ENCODE measurements around the gene CPNE6. TPM values are rescaled to one million over a fixed set of nuclear protein-coding genes. Genes with fewer than 3 reads are reported as not detected.

CPNE6 gene
- total RNA-seq, 6 donors from 2014 or later: not detected

DNA sequence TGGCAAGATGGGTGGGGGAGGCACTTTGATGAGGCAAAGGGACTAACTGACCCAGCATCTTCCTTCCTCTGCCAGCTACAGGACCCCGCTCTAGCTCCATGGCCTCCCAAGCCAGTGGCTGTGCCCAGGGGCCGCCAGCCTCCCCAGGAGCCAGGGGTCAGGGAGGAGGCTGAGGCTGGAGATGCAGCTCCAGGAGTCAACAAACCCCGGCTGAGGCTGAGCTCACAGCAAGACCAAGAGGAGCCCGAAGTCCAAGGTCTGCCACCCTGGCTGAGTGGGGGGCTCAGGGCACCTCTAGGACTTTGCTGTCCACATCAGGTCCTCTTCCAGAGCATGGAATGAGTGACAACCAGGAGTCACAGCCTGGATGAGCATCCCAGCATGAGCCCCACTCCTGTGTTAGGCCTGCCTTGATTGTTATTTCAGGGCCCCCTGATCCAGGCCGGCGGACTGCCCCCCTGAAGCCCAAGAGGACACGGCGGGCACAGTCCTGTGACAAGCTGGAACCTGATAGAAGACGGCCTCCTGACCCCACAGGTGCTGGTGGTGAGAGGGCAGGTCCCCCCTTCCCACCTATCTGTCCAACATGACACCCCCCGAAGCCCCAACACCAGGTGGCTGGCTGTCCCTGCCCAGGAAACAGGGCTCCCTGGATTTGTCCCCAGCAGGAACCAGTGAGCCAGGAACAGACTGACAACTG is 2.5 kb upstream of the CPNE6 start:
- no peak for TF ChIP-seq POLR2AphosphoS5 (IDR thresholded peaks at IDR 0.05)
- no peak for TF ChIP-seq EP300 (IDR thresholded peaks at IDR 0.05)
- no peak overlapping the region for H3K27ac ChIP-seq
- H3K4me1 ChIP-seq: peaks cover 0 to 4% (median 2%) of the 10 kb centered on the region in 4 donors
- H3K36me3 ChIP-seq: no peaks in the 10 kb centered on the region
- H3K27me3 ChIP-seq: no peaks in the 10 kb centered on the region
- DNase-seq: no peak
- no peaks in the 10 kb centered on the region for H3K9me3 ChIP-seq
- no peak for ATAC-seq (ENCODE audit: low FRiP score in 2 of 2)
- 80 to 88% methylated on average over 1 to 6 of the region's 10 CpGs for WGBS, 2 donors
- H3K4me3 ChIP-seq: no peak overlapping the region

DNA sequence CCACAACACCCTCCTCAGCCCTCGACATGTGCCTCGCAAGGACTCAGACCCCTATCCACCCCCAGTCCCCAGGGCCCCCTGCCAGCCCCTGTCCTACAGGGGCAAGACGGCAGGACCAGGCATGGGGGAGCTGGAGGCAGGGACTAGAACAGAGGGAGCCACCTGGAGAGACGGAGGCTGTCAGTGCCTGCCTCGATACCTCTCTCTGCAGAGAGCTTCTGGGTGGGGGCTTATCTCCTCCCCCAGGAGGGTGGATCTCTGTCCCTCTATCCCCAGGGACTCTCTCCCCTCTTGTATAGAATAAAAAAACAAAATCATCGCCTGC is 2.0 kb upstream of the CPNE6 start:
- 92 to 99% methylated on average over 3 to 6 of the region's 6 CpGs for WGBS, 2 donors
- ATAC-seq (ENCODE audit: low FRiP score in 2 of 2) (no peak), DNase-seq (no peak)

DNA sequence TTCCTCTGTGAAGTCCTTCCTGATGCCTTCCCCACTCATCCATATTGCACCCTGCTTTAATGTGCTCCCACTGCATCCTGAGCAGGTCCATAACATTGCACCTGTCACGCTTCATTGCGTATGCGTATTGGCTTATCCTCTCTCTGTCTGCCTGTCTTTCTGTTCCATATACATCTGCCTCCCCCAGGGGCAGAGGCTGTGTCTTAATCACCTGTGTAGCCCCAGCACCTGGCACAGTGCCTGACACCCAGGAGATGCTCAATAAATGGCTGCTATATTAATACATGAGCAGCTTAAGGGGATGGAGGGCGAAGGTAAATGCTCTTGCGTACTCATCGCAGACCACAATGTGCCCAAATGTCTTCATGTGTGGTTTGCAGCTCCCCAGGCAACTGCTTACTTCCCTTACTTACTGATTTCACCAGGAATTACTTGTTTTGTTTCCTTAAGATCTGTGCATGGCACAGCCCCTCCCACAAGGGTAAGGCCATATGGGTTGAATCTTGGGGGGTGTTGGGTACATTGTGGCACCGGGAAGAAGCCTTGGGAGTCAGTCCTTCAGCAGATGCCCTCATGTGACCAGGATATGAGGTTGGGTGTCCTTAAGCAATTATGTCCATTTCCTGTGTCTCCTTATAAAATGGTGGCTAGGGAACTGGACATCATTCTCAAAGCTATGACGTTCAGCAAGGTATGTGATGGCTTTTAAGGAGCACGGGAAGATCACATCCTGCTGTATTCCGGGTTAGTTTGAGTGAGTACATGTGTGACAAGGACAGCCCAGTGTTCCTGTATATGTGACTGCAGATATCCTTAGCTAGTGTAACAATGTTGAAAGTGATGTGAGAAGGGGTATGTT is 848 bp upstream of the CPNE6 start:
- H3K9me3 ChIP-seq: no peaks in the 10 kb centered on the region
- ATAC-seq (ENCODE audit: low FRiP score in 2 of 2) (no peak), DNase-seq (no peak)
- no peaks in the 10 kb centered on the region for H3K36me3 ChIP-seq
- H3K4me3 ChIP-seq: no peak overlapping the region
- WGBS, 2 donors: 69 to 76% methylated on average over 10 of the region's 10 CpGs
- no peak overlapping the region for H3K27ac ChIP-seq
- H3K4me1 ChIP-seq: peaks cover 0 to 4% (median 2%) of the 10 kb centered on the region in 4 donors
- no peaks in the 10 kb centered on the region for H3K27me3 ChIP-seq
- TF ChIP-seq, protein P1, sequence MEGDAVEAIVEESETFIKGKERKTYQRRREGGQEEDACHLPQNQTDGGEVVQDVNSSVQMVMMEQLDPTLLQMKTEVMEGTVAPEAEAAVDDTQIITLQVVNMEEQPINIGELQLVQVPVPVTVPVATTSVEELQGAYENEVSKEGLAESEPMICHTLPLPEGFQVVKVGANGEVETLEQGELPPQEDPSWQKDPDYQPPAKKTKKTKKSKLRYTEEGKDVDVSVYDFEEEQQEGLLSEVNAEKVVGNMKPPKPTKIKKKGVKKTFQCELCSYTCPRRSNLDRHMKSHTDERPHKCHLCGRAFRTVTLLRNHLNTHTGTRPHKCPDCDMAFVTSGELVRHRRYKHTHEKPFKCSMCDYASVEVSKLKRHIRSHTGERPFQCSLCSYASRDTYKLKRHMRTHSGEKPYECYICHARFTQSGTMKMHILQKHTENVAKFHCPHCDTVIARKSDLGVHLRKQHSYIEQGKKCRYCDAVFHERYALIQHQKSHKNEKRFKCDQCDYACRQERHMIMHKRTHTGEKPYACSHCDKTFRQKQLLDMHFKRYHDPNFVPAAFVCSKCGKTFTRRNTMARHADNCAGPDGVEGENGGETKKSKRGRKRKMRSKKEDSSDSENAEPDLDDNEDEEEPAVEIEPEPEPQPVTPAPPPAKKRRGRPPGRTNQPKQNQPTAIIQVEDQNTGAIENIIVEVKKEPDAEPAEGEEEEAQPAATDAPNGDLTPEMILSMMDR (IDR thresholded peaks at IDR 0.05): no peak
- TF ChIP-seq POLR2A (IDR thresholded peaks at IDR 0.05) (no peak), EP300 (IDR thresholded peaks at IDR 0.05) (no peak), POLR2AphosphoS5 (IDR thresholded peaks at IDR 0.05) (no peak)

More for the DNA sequence above, 2.0 kb upstream of the CPNE6 start:
- no peaks in the 10 kb centered on the region for H3K36me3 ChIP-seq
- no peak overlapping the region for H3K27ac ChIP-seq
- no peaks in the 10 kb centered on the region for H3K27me3 ChIP-seq
- H3K4me1 ChIP-seq: peaks cover 0 to 4% (median 2%) of the 10 kb centered on the region in 4 donors
- no peak for TF ChIP-seq POLR2AphosphoS5 (IDR thresholded peaks at IDR 0.05)
- TF ChIP-seq, protein P1 (IDR thresholded peaks at IDR 0.05): no peak
- TF ChIP-seq EP300 (IDR thresholded peaks at IDR 0.05): no peak
- TF ChIP-seq POLR2A (IDR thresholded peaks at IDR 0.05): no peak
- no peak overlapping the region for H3K4me3 ChIP-seq
- no peaks in the 10 kb centered on the region for H3K9me3 ChIP-seq

DNA sequence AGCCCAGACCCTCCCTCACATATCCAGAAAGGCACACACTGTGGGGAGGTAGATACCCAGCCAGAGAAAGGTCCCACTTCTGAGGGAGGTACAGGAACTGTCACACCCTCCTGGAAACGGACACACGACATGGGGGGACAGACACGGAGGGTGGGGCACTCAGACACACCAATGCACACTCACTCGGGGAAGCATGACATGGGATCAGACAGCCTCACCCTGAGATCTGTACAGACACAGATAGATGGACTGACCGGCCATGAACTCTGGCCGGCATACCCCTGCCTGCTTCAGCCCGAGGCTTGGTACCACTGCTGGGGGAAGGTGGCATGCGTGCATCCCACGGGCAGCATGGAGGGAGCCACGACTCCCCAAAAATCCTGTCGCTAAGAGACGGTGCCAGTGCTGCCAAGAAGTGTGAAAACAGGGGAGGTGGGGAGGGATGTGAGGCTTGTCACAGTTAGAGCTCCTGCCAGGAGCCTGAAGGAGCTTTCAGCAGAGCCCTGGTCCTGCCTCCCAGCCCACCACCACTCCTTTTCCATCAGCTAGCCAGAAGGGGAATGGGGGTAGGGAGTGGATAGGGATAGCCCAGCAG is 571 bp downstream of the CPNE6 start:
- H3K27me3 ChIP-seq: no peaks in the 10 kb centered on the region
- TF ChIP-seq POLR2AphosphoS5 (IDR thresholded peaks at IDR 0.05) (no peak), POLR2A (IDR thresholded peaks at IDR 0.05) (no peak), EP300 (IDR thresholded peaks at IDR 0.05) (no peak)
- TF ChIP-seq, protein P1 (IDR thresholded peaks at IDR 0.05): no peak
- H3K36me3 ChIP-seq: no peaks in the 10 kb centered on the region
- WGBS, 2 donors: 44 to 64% methylated on average over 4 to 12 of the region's 12 CpGs
- no peaks in the 10 kb centered on the region for H3K9me3 ChIP-seq
- no peak overlapping the region for H3K4me3 ChIP-seq
- ATAC-seq (ENCODE audit: low FRiP score in 2 of 2): no peak
- no peak for DNase-seq
- no peak overlapping the region for H3K27ac ChIP-seq
- peaks cover 0 to 4% (median 2%) of the 10 kb centered on the region in 4 donors for H3K4me1 ChIP-seq

DNA sequence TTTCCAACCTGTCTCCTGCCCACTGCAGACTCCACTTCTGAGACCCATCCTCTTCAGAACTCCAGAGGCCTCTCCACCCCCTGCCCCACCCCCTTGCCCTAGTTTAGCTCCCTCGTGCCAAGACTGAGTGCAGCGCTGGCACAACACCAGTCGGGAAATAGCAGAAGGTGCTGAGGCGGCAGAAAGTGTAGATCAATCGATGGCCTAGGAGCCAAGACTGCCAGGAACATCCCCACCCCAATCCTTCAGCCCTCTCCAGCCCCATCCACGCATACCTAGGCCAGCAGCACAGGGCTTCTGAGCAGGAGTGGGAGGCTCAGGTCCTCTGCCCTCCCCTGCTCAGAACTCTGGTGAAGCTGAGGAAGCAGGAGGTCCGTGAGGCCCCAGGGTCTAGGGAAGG is 1.1 kb downstream of the CPNE6 start:
- Histone ChIP-seq H3K27me3 (no peaks in the 10 kb centered on the region), H3K36me3 (no peaks in the 10 kb centered on the region), H3K4me3 (no peak overlapping the region), H3K4me1 (peaks cover 0 to 4% (median 2%) of the 10 kb centered on the region in 4 donors), H3K9me3 (no peaks in the 10 kb centered on the region), H3K27ac (no peak overlapping the region)
- no peak for ATAC-seq (ENCODE audit: low FRiP score in 2 of 2)
- no peak for DNase-seq
- WGBS, 2 donors: 36 to 57% methylated on average over 6 to 7 of the region's 7 CpGs
- TF ChIP-seq, protein P1 (IDR thresholded peaks at IDR 0.05): no peak
- no peak for TF ChIP-seq POLR2AphosphoS5 (IDR thresholded peaks at IDR 0.05)
- TF ChIP-seq POLR2A (IDR thresholded peaks at IDR 0.05): no peak
- TF ChIP-seq EP300 (IDR thresholded peaks at IDR 0.05): no peak

Data from upper lobe of left lung (tissue), 6 donors.